LNCaP clone FGC (cell line): ENCODE data around the gene MAST4.
A peak's percentile ranks its signal among the peaks of the same experiment; 100 is the strongest.

Experiments
- DNase-seq: peaks from one replicate; pipeline ENCODE4 v3.0.0-alpha.2; 2011; ENCODE audit warnings: low read depth
- H3K4me3 ChIP-seq: 2 replicates; pipeline ENCODE4 v1.5.1; 2011; ENCODE audit warnings: mild to moderate bottlenecking, low read depth, low read length, control low read depth
- TF ChIP-seq, protein P1 (sequence below): IDR thresholded peaks from 2 replicates; pipeline ENCODE4 v1.5.1; 2012; ENCODE audit warnings: mild to moderate bottlenecking; ENCODE audit not compliant: control insufficient read depth, insufficient read depth; ENCODE audit errors: extremely low read depth

Gene MAST4

DNA sequence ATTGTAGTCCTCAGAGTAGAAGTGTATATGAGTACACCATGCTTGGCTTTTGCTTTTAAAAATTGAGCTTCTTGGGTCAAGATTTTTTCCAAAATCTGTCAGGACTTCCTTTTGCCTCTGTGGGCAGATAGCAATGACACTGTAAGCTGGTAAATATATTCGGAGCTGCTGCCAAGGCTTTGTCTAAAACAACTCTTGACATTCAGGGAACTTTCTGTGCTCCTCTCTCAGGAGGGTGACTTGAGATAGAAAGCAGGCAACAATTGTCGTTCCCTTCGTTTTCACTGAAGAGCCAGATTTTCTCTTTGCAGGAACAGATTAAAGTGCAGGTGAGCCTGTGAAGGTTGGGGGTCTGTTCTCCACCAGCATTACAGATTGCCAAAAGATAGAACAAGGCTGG lies 230.5 kb downstream of the MAST4 start:
- H3K4me3 ChIP-seq: no peak overlapping the region
- TF ChIP-seq, protein P1, sequence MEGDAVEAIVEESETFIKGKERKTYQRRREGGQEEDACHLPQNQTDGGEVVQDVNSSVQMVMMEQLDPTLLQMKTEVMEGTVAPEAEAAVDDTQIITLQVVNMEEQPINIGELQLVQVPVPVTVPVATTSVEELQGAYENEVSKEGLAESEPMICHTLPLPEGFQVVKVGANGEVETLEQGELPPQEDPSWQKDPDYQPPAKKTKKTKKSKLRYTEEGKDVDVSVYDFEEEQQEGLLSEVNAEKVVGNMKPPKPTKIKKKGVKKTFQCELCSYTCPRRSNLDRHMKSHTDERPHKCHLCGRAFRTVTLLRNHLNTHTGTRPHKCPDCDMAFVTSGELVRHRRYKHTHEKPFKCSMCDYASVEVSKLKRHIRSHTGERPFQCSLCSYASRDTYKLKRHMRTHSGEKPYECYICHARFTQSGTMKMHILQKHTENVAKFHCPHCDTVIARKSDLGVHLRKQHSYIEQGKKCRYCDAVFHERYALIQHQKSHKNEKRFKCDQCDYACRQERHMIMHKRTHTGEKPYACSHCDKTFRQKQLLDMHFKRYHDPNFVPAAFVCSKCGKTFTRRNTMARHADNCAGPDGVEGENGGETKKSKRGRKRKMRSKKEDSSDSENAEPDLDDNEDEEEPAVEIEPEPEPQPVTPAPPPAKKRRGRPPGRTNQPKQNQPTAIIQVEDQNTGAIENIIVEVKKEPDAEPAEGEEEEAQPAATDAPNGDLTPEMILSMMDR: no peak
- no peak for DNase-seq

DNA sequence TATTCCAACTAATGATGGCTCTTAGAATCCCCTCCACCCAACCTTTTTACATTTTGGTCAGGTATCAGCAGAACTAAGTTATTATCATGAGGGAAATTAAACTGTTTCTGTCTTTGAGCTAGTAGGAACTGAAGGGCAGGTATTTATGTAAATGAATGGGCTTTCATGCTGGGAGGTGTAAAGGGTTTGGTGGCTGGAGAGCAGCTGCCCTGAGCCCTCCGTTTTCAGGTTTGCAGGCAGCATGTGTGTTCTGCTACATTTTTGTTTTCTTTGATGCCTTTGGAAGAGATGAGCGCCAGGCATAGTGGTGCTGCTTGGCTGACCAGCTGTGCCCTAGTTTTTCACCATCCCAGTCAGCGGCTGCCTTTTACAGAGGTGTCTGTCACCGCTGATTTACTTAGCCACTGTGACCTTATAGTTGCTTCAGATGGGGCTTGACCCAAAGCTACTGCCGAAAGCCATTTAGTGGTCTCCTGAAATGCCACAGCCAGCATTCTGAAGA lies 231.9 kb downstream of the MAST4 start:
- no peak overlapping the region for H3K4me3 ChIP-seq
- no peak for DNase-seq
- TF ChIP-seq, protein P1: no peak

DNA sequence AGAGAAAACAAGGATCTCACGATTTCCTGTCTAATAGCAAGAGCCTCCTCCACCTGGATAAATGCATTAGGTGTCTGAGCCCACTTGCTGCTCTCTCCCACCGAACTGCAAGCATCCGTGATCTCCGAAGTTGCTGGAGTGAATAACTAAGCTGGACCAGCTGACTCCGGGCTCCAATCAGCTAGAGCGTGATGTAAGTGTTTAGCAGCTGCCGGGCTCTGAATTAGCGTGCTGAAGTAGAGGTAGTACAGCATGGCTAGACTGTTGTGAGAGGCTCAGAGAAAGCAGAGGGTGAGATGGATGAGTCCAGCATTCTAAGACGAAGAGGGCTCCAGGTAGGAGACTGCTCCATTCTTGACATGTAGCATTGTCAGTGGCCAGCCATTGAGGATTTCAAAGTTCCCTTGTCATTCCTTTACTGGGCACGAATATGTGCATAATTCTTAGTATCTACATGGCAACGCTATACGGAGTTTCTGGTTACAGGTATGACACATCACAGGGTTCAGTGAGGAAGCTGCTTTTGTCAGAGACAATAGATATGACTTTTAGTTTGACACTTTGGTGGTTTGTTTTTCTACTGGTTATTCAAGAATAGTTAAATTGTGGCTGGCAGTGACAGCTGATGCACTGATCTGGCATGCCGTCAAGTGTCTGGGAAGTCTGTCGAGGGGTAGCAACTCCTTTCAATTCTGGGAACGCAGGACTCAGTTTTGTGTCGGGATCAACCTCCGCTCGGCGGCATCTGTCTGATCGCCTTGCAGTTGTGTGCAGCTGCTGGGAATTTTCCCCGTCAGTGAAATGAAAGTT lies 232.6 kb downstream of the MAST4 start:
- TF ChIP-seq, protein P1: no peak
- peak overlapping the region; percentile 32 for H3K4me3 ChIP-seq
- no peak for DNase-seq

DNA sequence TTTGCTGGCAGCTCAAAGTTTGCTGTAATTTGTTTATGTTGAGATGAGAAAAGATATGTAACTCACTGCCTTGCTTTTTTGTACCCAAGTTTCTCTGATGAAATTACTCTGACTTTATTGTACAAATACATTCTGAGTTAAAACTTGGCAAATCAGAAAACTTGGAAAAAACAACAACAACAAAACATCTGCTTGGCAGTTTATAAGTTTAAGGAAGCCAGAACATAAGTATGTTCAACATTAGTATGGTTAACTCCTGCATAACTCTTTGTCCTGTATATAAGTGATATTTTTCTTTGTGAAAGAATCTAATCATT lies 233.1 kb downstream of the MAST4 start:
- no peak for DNase-seq
- TF ChIP-seq, protein P1: no peak
- H3K4me3 ChIP-seq: peak overlapping the region; percentile 32; the same call in 1 of the 2 replicates

DNA sequence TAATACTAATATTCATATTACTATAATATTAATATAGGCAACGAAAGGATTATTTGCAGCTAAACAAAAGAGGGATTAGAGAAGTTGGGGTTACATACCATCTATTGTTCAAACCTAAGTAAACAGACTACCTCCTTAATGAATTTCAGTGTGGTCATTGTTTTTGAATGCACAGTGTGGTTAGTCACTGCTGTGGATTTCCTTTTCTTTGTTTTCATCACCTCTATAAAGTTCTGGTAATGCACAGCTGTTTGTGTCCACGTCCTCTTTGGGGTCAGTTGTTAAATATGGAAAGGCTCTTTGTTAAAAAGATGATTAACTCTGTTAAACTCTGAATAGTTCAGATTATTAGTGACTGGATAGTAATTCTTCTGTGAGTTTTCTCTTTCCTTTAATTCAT lies 233.6 kb downstream of the MAST4 start:
- H3K4me3 ChIP-seq: no peak overlapping the region
- TF ChIP-seq, protein P1: no peak
- no peak for DNase-seq

DNA sequence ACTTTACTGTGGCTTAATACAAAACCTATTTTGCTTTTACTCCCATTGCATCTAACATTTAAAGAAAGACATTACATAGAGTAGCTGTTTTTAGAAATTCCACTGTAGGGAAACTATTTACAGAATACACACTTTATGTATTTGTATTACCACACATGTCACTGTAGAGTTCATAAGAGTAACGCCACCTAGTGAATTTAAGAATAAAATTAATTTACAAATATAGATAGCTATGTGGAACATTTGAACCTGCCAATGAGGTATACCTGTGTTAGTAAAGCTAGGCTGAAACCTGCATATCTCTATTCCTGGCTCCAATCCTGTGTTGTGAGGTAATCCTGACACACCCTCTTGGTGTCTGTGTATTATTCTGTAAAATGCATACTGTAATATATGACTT lies 234.4 kb downstream of the MAST4 start:
- no peak for DNase-seq

More for the DNA sequence above, 234.4 kb downstream of the MAST4 start:
- H3K4me3 ChIP-seq: no peak overlapping the region
- TF ChIP-seq, protein P1: 0 out of 2 replicates have a peak, but pooled peaks have one; percentile 28
